Colonic mucosa (tissue), 4 donors: ENCODE results near the gene TMEM235. TPM values are rescaled to one million over a fixed set of nuclear protein-coding genes. Genes with fewer than 3 reads are reported as not detected.

Experiments
- DNase-seq: peaks from one replicate; pipeline ENCODE4 v3.0.0-alpha.2; 2020
- H3K27ac ChIP-seq: fragments of 200-600 bp; one replicate; pipeline ENCODE4 v1.8.0; 2021
- H3K27me3 ChIP-seq: fragments of 200-600 bp; one replicate; pipeline ENCODE4 v1.8.0; 2021
- H3K36me3 ChIP-seq: fragments of 200-600 bp; one replicate; pipeline ENCODE4 v1.8.0; 2021
- H3K4me1 ChIP-seq: fragments of 200-600 bp; one replicate; pipeline ENCODE4 v1.8.0; 2021; ENCODE audit warnings: mild to moderate bottlenecking
- H3K4me3 ChIP-seq: fragments of 200-600 bp; one replicate; pipeline ENCODE4 v1.8.0; 2021
- H3K9ac ChIP-seq, 2 donors: one replicate each; pipeline ENCODE4 v1.7.0; 2013; ENCODE audit warnings: control low read depth in 2 of 2, low read depth in 2 of 2, low read length in 2 of 2
- H3K9me3 ChIP-seq: fragments of 200-600 bp; one replicate; pipeline ENCODE4 v1.8.0; 2021
- intact Hi-C: fragments of 100-400 bp; cut with DNase I; formaldehyde crosslinking; loops from one replicate; pipeline ENCODE4 v1.14.1; 2022
- total RNA-seq, 2 donors: library from RNA; stranded (reverse); fragmentation: NEBNext Ultra II Directional in 1 of 2; extraction: Animal tissue kit (Norgen Biotek cat#: 25700) in 1 of 2; gene quantifications; one replicate each; pipeline ENCODE4 v1.2.1, GENCODE V29; 2021
- TF ChIP-seq, protein P1 (sequence below): fragments of 200-600 bp; IDR thresholded peaks from one replicate; pipeline ENCODE4 v1.8.0; 2022; ENCODE audit warnings: antibody characterized with exemption, mild to moderate bottlenecking
- donor health status: healthy.
- donor health status: DM: no; HTN: no; CAD: no.
- donor health status: DM: no; HTN: no; CAD: no.

The TMEM235 gene
- not detected for total RNA-seq

DNA sequence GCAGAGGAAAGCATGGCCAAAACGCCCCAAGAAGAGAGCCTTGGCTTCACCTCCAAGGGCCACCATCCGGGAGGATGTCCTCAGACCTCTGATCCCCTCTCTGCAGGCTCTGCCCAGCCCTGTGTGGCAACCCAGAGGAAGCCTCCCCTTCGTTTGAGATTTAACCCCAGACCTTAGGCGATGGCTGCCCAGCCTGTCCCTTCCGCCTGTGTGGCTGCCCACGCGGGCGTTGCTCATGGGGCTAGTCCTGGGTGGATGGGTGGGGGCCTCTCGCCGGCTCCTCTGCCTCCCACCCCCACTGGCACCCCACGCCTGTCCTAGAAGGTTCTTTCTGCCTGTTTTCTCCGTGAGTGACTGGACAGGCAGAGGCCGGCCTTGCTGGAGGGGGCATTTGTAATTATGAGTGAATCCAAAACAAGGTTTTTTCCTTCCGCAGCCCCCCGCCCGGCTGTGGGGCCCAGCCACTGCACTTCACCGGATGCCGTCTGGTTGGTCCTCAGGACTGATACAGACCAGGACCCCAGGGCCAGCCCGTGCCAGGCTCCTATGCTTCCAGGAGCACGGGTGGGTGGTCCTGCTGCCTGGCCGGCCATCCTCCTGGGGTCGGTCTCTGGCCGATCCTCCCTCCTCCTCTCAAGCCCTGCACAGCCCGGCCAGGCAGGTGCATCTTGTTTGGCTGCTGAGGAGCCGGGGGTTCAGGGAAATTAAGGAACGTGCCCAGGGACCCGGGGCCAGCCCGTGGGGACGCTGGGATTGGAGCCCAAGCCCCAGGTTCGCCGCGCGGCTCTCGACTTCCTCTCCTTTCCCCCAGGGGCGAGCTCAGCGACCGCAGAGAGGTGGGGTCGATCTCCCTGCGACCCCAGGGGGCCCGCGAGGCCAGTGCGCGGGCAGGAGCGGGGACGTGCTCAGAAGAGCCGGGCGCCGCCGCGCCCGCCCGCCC lies at the start of gene TMEM235:
TMEM235 (plus strand) TSS at position 636 of the 940 bp plus-strand sequence. CDS start 393 bp downstream, outside the sequence.
- Histone ChIP-seq H3K9me3 (no peaks in the 10 kb centered on the region), H3K27me3 (peaks cover 26% of the 10 kb centered on the region), H3K36me3 (no peaks in the 10 kb centered on the region), H3K9ac (no peak within 1 kb of the TSS), H3K27ac (no peak within 1 kb of the TSS), H3K4me3 (no peak within 1 kb of the TSS), H3K4me1 (no peaks in the 10 kb centered on the region)
- no peak for DNase-seq
- intact Hi-C loops = no loop called here
- TF ChIP-seq, protein P1, sequence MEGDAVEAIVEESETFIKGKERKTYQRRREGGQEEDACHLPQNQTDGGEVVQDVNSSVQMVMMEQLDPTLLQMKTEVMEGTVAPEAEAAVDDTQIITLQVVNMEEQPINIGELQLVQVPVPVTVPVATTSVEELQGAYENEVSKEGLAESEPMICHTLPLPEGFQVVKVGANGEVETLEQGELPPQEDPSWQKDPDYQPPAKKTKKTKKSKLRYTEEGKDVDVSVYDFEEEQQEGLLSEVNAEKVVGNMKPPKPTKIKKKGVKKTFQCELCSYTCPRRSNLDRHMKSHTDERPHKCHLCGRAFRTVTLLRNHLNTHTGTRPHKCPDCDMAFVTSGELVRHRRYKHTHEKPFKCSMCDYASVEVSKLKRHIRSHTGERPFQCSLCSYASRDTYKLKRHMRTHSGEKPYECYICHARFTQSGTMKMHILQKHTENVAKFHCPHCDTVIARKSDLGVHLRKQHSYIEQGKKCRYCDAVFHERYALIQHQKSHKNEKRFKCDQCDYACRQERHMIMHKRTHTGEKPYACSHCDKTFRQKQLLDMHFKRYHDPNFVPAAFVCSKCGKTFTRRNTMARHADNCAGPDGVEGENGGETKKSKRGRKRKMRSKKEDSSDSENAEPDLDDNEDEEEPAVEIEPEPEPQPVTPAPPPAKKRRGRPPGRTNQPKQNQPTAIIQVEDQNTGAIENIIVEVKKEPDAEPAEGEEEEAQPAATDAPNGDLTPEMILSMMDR = no peak

DNA sequence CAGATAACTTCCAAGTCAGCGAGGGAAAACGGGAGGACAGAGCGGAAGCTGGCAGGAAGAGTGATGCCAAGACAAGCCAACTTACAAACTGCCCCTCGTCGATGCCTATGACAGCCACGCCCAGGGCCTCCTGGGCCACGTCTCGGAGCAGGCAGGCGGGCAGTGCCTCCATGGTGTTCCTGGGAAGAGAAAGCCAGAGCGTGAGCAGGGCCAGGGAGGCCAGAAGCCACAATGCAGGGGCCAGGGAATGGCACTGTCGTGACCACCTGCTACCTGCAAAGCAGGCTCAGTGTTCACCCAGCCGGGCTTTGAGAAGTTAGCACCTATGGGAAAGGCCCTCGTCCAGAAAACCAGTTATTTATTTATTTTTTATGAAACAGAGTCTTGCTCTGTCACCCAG lies 48.9 kb upstream of the TMEM235 start:
- intact Hi-C loops = no loop called here
- Histone ChIP-seq H3K36me3 (no peaks in the 10 kb centered on the region), H3K4me1 (peaks cover 2% of the 10 kb centered on the region), H3K27ac (no peak overlapping the region), H3K4me3 (no peak overlapping the region), H3K27me3 (no peaks in the 10 kb centered on the region), H3K9me3 (no peaks in the 10 kb centered on the region), H3K9ac (no peak overlapping the region)
- TF ChIP-seq, protein P1 = no peak
- no peak for DNase-seq

DNA sequence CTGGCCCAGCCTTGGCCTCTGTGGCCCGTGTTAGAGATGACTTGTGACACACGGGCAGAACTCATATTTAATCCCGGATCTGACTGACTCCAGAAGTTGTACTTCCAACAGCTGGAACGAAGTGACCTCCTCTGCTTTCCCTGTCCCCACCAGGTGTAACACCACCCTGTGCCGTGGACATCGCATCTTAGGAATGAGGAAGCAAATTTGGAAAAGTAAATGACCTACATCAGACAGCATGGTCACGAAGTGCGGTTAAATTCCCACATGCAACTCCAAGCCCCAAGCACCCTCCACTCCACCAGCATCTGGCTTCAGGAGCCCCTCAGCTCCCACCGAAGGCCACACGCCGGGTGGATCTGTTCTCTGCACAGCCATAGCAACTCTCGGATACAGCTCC lies 47.5 kb upstream of the TMEM235 start:
- Histone ChIP-seq H3K36me3 (no peaks in the 10 kb centered on the region), H3K4me1 (peaks cover 4% of the 10 kb centered on the region), H3K27ac (peak overlapping the region; percentile 6), H3K27me3 (no peaks in the 10 kb centered on the region), H3K9me3 (no peaks in the 10 kb centered on the region), H3K9ac (peak overlapping the region in 1 of 2 donors; percentile 19), H3K4me3 (no peak overlapping the region)
- TF ChIP-seq, protein P1 = no peak
- intact Hi-C loops = no loop called here
- no peak for DNase-seq

DNA sequence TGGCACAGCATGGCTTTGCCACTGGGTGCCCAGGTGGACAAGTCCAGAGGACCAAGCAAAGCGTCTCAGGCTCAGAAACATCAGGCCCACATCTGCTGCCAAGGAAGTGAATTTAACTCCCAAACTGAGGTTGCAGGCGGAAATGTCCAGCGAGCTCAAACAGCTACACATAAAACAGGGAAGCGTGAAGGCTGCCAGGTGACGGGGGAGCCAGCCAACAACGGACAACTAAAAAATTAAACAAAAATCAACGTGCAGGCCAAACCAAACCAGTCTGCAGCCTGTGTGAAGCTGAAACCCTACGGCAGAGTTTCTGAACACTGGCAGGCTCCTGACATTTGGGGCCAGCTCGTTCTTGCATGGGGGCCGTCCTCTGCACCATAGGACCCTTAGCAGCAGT lies 47.1 kb upstream of the TMEM235 start:
- TF ChIP-seq, protein P1 = no peak
- DNase-seq = no peak
- H3K36me3 ChIP-seq = no peaks in the 10 kb centered on the region
- H3K9ac ChIP-seq = peak overlapping the region in 1 of 2 donors; percentile 19
- H3K9me3 ChIP-seq = no peaks in the 10 kb centered on the region
- H3K27me3 ChIP-seq = no peaks in the 10 kb centered on the region
- peak overlapping the region; percentile 6 for H3K27ac ChIP-seq
- intact Hi-C loops = no loop called here
- H3K4me3 ChIP-seq = no peak overlapping the region
- peaks cover 4% of the 10 kb centered on the region for H3K4me1 ChIP-seq

DNA sequence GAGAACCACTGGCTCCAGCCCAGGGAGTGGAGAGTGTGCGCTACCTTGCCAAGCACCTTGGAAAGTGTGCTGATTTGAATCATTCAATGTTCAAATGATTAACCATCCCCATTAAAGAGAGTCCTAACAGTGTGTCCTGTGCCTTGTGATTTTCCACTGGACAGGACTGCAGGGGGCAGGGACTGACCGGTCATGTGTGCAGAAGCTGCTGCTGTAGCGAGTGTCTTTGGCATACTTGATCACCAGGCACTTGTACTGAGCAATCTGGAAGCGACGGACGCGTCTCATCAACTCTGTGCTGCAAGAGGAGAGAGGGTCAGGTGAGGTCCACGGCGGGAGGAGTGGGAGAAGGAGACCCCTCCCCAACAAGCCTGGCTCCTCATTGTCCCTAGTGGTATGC lies 46.6 kb upstream of the TMEM235 start:
- Histone ChIP-seq H3K27me3 (no peaks in the 10 kb centered on the region), H3K4me1 (peaks cover 4% of the 10 kb centered on the region), H3K27ac (no peak overlapping the region), H3K9me3 (no peaks in the 10 kb centered on the region), H3K4me3 (no peak overlapping the region), H3K36me3 (no peaks in the 10 kb centered on the region), H3K9ac (no peak overlapping the region)
- intact Hi-C loops = no loop called here
- no peak for DNase-seq
- TF ChIP-seq, protein P1 = no peak
